ENCODE measurements around the gene COX7A2. TPM values are rescaled to one million over a fixed set of nuclear protein-coding genes. Genes with fewer than 3 reads are reported as not detected.

The COX7A2 gene
- total and polyA plus RNA-seq, 2 donors (not counting 1 experiment from before 2014, with no cell fraction given), result 83.8 to 160 TPM

GRCh38 chr6:75206576-75207342 is 36.8 kb downstream of the COX7A2 start:
- ChIA-PET CTCF (interaction anchor here (0.9 to 10.7 kb wide), 5 partner anchors 12 to 1477 kb away, joined by 3 to 388 read pairs (median 52); no protein-coding TSS in a partner anchor), POLR2A (no interaction called here)
- H3K4me1 Mint-ChIP-seq, result peaks cover 61% of the 10 kb centered on the region
- Histone ChIP-seq H3K4me3 (ENCODE audit: control extremely low read depth in 1 of 5, extremely low read depth in 1 of 5, insufficient read depth in 1 of 5, low read depth in 2 of 5, low read length in 4 of 5) (peak overlapping the region in 3 of 5 experiments; percentile 20 to 34 (median 32)), H3K27me3 (replicated peaks in 1 of 4; ENCODE audit: control extremely low read depth in 1 of 4, control insufficient read depth in 3 of 4, insufficient read depth in 4 of 4, low read length in 3 of 4) (peaks cover 0 to 82% (median 58%) of the 10 kb centered on the region in 4 experiments), H3K9me3 (ENCODE audit: control extremely low read depth in 1 of 3, control insufficient read depth in 2 of 3, insufficient read depth in 1 of 3, low read length in 2 of 3) (peaks cover 0 to 37% (median 0%) of the 10 kb centered on the region in 3 donors), H3K4me2 (replicated peaks; ENCODE audit: low read depth, low read length, poor library complexity, severe bottlenecking) (peak overlapping the region; percentile 64), H3K79me2 (ENCODE audit: control insufficient read depth, insufficient read depth, low read length) (no peaks in the 10 kb centered on the region), H3K36me3 (replicated peaks in 1 of 2; ENCODE audit: control extremely low read depth in 1 of 2, control insufficient read depth in 1 of 2, extremely low read depth in 1 of 2, insufficient read depth in 2 of 2, low read length in 1 of 2) (no peaks in the 10 kb centered on the region), H3K27ac (ENCODE audit: low read length in 2 of 2) (no peak overlapping the region), H3K9ac (ENCODE audit: low read length) (peak overlapping the region; percentile 43), H2AFZ (ENCODE audit: insufficient read depth, low read depth, low read length, poor library complexity, severe bottlenecking) (peak overlapping the region; percentile 64), H4K20me1 (ENCODE audit: control insufficient read depth, insufficient read depth, low read length, poor library complexity, severe bottlenecking) (no peaks in the 10 kb centered on the region), H3K4me1 (ENCODE audit: control insufficient read depth in 2 of 2, insufficient read depth in 2 of 2, low read length in 2 of 2) (peaks cover 57 to 62% of the 10 kb centered on the region in 2 donors)
- ATAC-seq (ENCODE audit: low read depth) (no peak), DNase-seq (peak; percentile 54)
- WGBS (ENCODE audit: insufficient coverage), result 5% methylated on average over 34 of the region's 35 CpGs
- no peak overlapping the region for H3K27ac Mint-ChIP-seq
- peaks cover 85% of the 10 kb centered on the region for H3K27me3 Mint-ChIP-seq
- H3K4me3 Mint-ChIP-seq, result peak overlapping the region; percentile 74
- intact Hi-C loops (cut with micrococcal nuclease), result no loop called here
- TF ChIP-seq CTCF (IDR thresholded peaks at IDR 0.05) (no peak), EZH2 (IDR thresholded peaks at IDR 0.05; ENCODE audit: borderline replicate concordance, insufficient read depth, low read depth, low read length, poor library complexity, severe bottlenecking) (peak; percentile 73)
- H3K9me3 Mint-ChIP-seq (ENCODE audit: insufficient read depth), result no peaks in the 10 kb centered on the region

Data from B cell (primary cell).